ENCODE data around the gene TTC28.

TTC28 gene

GRCh38 chr22:28402539-28402938 is 277.1 kb downstream of the TTC28 start:
- in situ Hi-C loops (cut with HindIII; ENCODE audit: low pct_ligation_motif_present, low sequenced_read_pairs): no loop called here
- no peak for DNase-seq
- H3K36me3 ChIP-seq (replicated peaks): no peaks in the 10 kb centered on the region
- no peak for TF ChIP-seq CTCF (IDR thresholded peaks at IDR 0.05; ENCODE audit: low read depth, low read length, missing control alignments)
- H3K27ac ChIP-seq: no peak overlapping the region
- H3K27me3 ChIP-seq (replicated peaks): no peaks in the 10 kb centered on the region
- no peak overlapping the region for H3K4me3 ChIP-seq (ENCODE audit: low read depth, low read length)

GRCh38 chr22:28402060-28402459 is 277.6 kb downstream of the TTC28 start:
- in situ Hi-C loops (cut with HindIII; ENCODE audit: low pct_ligation_motif_present, low sequenced_read_pairs): no loop called here
- Histone ChIP-seq H3K27me3 (replicated peaks) (no peaks in the 10 kb centered on the region), H3K36me3 (replicated peaks) (no peaks in the 10 kb centered on the region), H3K4me3 (ENCODE audit: low read depth, low read length) (no peak overlapping the region), H3K27ac (no peak overlapping the region)
- DNase-seq: no peak
- no peak for TF ChIP-seq CTCF (IDR thresholded peaks at IDR 0.05; ENCODE audit: low read depth, low read length, missing control alignments)

GRCh38 chr22:28398981-28399380 is 280.7 kb downstream of the TTC28 start:
- Histone ChIP-seq H3K27me3 (replicated peaks) (no peaks in the 10 kb centered on the region), H3K4me3 (ENCODE audit: low read depth, low read length) (no peak overlapping the region), H3K36me3 (replicated peaks) (no peaks in the 10 kb centered on the region), H3K27ac (no peak overlapping the region)
- no peak for TF ChIP-seq CTCF (IDR thresholded peaks at IDR 0.05; ENCODE audit: low read depth, low read length, missing control alignments)
- in situ Hi-C loops (cut with HindIII; ENCODE audit: low pct_ligation_motif_present, low sequenced_read_pairs): no loop called here
- no peak for DNase-seq

GRCh38 chr22:28398355-28398754 is 281.3 kb downstream of the TTC28 start:
- in situ Hi-C loops (cut with HindIII; ENCODE audit: low pct_ligation_motif_present, low sequenced_read_pairs): no loop called here
- DNase-seq: no peak
- TF ChIP-seq CTCF (IDR thresholded peaks at IDR 0.05; ENCODE audit: low read depth, low read length, missing control alignments): no peak

GRCh38 chr22:28397306-28397705 is 282.3 kb downstream of the TTC28 start:
- Histone ChIP-seq H3K4me3 (ENCODE audit: low read depth, low read length) (no peak overlapping the region), H3K27me3 (replicated peaks) (no peaks in the 10 kb centered on the region), H3K36me3 (replicated peaks) (no peaks in the 10 kb centered on the region), H3K27ac (no peak overlapping the region)
- in situ Hi-C loops (cut with HindIII; ENCODE audit: low pct_ligation_motif_present, low sequenced_read_pairs): no loop called here
- no peak for DNase-seq
- no peak for TF ChIP-seq CTCF (IDR thresholded peaks at IDR 0.05; ENCODE audit: low read depth, low read length, missing control alignments)

More at GRCh38 chr22:28398355-28398754, 281.3 kb downstream of the TTC28 start:
- Histone ChIP-seq H3K4me3 (ENCODE audit: low read depth, low read length) (no peak overlapping the region), H3K36me3 (replicated peaks) (no peaks in the 10 kb centered on the region), H3K27ac (no peak overlapping the region), H3K27me3 (replicated peaks) (no peaks in the 10 kb centered on the region)

All from brain microvascular endothelial cell (primary cell).